Thyroid gland (tissue), 4 donors: ENCODE measurements around the gene STAB1. TPM values are rescaled to one million over a fixed set of nuclear protein-coding genes. Genes with fewer than 3 reads are reported as not detected.

Experiments used
- DNase-seq, 2 donors: peaks; one replicate each; pipeline ENCODE4 v3.0.0-alpha.2; 2019
- H3K27ac ChIP-seq, 3 donors: fragments of 200-600 bp; sonication (generic); 1 replicate in 2 of 3; 2 replicates in 1 of 3; pipeline ENCODE4 v1.5.1; 2016 to 2019; ENCODE audit warnings: mild to moderate bottlenecking in 1 of 3, moderate library complexity in 1 of 3
- H3K27me3 ChIP-seq: fragments of 200-600 bp; sonication (generic); one replicate; pipeline ENCODE4 v1.5.1; 2019
- H3K36me3 ChIP-seq, 2 donors: fragments of 200-600 bp; sonication (generic); one replicate each; pipeline ENCODE4 v1.5.1; 2016 to 2019
- H3K4me1 ChIP-seq, 2 donors: fragments of 200-600 bp; sonication (generic); one replicate each; pipeline ENCODE4 v1.5.1; 2017 to 2019
- H3K4me3 ChIP-seq, 3 donors: fragments of 200-600 bp; sonication (generic); replicated peaks in 1 of 3; 1 replicate in 2 of 3; 2 replicates in 1 of 3; pipeline ENCODE4 v1.5.1; 2016; ENCODE audit warnings: mild to moderate bottlenecking in 1 of 3
- H3K9me3 ChIP-seq: fragments of 200-600 bp; sonication (generic); one replicate; pipeline ENCODE4 v1.5.1; 2017
- POLR2A ChIP-seq, 2 donors: fragments of 450-650 bp; IDR thresholded peaks; one replicate each; pipeline ENCODE4 v1.6.1; 2017; ENCODE audit warnings: antibody characterized with exemption in 2 of 2, mild to moderate bottlenecking in 2 of 2, moderate library complexity in 1 of 2
- WGBS, 2 donors: methylation state at CpG; one replicate each; pipeline ENCODE4 v1.1.5; 2017; 5-methylcytosine and 5-hydroxymethylcytosine counted together
- intact Hi-C: fragments of 100-400 bp; cut with DNase I; formaldehyde crosslinking; loops from one replicate; pipeline ENCODE4 v1.15.1; 2023
- total RNA-seq, 4 donors: library from RNA; depleted of rRNA; stranded (reverse); fragments of >200 nt; gene quantifications; one replicate each; pipeline ENCODE4 v1.2.3, GENCODE V29; 2016
- TF ChIP-seq, protein P1 (sequence below), 6 experiments: fragments of 200-600 bp in 3 of 6; fragments of 450-650 bp in 3 of 6; sonication (generic) in 3 of 6; IDR thresholded peaks; one replicate each; pipeline ENCODE4 v1.5.1; 2016 to 2019; ENCODE audit warnings: antibody characterized with exemption in 6 of 6, mild to moderate bottlenecking in 2 of 6, inconsistent platforms in 1 of 6, moderate library complexity in 1 of 6

The STAB1 gene
- total RNA-seq, 4 donors from 2014 or later, result 31.8 to 100 (median 67.4) TPM

DNA sequence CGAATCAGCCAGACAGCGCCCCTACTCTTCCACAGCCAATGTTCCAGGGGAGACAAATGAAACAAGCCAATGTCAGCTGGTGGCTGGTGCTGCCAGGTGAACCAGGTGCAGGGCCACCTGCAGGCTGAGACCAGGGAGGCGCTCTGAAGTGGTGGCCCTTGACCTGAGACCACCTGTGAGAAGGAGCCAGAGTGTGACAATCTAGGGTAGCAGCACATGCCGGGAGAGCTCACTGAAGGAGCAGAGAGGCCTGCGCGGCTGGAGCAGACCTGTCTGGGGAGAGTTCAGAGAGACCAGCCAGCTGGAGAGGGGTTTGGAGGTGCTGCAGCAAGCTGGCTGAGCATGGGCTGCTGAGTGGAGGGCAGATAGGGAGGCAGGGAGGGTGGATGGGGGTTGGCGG is 693 bp upstream of the STAB1 start:
- intact Hi-C loops, result no loop called here
- WGBS, 2 donors, result 59 to 71% methylated on average over 7 of the region's 7 CpGs
- no peaks in the 10 kb centered on the region for H3K9me3 ChIP-seq
- H3K4me3 ChIP-seq, result no peak overlapping the region
- TF ChIP-seq, protein P1, sequence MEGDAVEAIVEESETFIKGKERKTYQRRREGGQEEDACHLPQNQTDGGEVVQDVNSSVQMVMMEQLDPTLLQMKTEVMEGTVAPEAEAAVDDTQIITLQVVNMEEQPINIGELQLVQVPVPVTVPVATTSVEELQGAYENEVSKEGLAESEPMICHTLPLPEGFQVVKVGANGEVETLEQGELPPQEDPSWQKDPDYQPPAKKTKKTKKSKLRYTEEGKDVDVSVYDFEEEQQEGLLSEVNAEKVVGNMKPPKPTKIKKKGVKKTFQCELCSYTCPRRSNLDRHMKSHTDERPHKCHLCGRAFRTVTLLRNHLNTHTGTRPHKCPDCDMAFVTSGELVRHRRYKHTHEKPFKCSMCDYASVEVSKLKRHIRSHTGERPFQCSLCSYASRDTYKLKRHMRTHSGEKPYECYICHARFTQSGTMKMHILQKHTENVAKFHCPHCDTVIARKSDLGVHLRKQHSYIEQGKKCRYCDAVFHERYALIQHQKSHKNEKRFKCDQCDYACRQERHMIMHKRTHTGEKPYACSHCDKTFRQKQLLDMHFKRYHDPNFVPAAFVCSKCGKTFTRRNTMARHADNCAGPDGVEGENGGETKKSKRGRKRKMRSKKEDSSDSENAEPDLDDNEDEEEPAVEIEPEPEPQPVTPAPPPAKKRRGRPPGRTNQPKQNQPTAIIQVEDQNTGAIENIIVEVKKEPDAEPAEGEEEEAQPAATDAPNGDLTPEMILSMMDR (IDR thresholded peaks at IDR 0.05), result no peak
- TF ChIP-seq POLR2A (IDR thresholded peaks at IDR 0.05), result no peak
- H3K36me3 ChIP-seq, result peaks cover 28 to 29% of the 10 kb centered on the region in 2 donors
- DNase-seq, result peak; percentile 25 to 53
- peak overlapping the region in 2 of 3 donors; percentile 17 for H3K27ac ChIP-seq
- H3K27me3 ChIP-seq, result no peaks in the 10 kb centered on the region
- peaks cover 6 to 40% of the 10 kb centered on the region in 2 donors for H3K4me1 ChIP-seq

DNA sequence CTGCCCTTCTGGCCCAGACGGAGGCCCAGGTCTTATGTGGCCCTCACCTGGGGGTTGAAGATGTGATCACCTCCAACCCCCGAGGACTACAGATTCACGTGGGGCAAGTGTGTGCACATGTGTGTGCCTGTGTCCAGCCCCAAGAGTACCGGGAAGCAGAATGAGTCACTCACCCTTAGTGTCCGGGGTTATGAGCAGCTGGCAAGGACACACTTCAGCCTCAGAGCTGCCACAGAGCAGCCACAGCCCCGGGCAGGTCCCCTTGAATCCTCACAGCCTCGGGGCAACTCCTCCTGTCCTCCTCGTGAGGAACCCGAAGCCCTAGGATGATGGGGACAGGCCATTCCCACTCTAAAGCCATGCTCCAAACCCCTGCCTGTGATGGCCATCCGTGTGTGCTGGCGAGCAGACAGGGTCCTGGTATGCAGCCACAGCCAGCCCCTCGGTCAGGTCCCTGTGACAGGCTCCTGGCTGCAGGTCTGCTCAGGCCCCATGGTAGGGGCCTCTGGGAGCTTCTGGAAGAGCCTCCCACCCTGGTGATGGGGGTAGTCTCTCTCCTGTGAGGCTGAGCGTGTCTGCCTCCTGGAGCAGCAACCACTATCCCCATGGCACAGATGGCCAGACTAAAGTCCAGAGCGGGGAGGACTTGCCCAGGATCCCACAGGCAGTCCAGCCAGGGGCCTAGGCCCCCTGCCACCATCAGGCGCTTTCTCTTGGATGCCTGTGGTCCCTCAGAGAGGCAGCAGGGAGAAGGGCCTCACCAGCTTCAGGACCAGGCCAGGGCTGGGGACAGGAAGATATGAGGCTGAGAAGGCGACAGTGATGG is 852 bp downstream of the STAB1 start:
- peaks cover 13 to 15% of the 10 kb centered on the region in 2 donors for H3K36me3 ChIP-seq
- H3K4me1 ChIP-seq, result peaks cover 3 to 29% of the 10 kb centered on the region in 2 donors
- no peak for DNase-seq
- H3K27me3 ChIP-seq, result no peaks in the 10 kb centered on the region
- intact Hi-C loops, result no loop called here
- peak overlapping the region in 1 of 3 donors; percentile 39 for H3K27ac ChIP-seq
- H3K9me3 ChIP-seq, result no peaks in the 10 kb centered on the region
- WGBS, 2 donors, result 70 to 74% methylated on average over 9 to 15 of the region's 16 CpGs
- peak overlapping the region in 1 of 3 donors; percentile 5 for H3K4me3 ChIP-seq
- no peak for TF ChIP-seq POLR2A (IDR thresholded peaks at IDR 0.05)
- TF ChIP-seq, protein P1 (IDR thresholded peaks at IDR 0.05), result no peak

DNA sequence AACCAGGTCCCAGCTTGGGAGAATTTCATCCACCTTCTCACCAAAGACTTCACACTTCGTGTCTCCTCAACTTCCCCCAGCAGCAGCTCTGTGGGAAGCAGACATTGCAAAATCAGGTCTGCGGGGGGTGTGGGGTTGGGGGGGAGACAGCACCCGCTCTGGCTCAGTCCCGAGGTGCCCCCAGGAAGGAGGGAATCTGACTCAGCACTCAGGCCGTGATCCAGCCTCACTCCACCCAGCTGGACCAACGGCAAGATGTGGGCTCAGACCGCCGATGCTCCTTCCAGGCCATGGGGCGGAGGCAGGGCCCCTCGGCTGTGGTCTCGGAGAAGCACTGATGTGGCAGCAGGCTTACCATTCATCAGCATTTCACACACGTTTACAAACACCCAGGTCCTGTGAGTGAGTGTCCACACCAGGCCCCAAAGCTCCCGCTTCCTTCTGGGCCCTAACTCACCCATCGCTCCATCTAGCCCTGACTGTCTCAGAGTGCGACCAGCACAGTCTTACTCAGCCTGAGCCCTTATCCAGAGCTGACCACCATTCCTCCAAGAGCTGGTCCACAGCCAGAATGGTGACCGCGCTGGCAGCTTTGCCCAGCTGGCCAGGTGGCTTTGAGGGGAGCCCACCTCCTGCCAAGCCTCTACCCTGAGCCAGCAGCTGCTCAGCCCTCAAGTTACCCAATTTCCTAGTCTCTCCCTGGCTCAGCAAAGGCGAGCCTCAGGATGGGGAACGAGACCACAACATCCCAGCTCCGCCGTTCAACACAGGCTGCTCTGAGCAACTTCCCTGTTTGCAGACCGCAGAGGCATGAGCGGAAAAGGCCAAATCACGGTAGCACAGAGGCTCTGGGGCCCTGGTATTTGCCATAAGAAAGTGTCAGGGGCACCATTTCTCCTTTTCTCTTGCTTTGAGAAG is 3.3 kb downstream of the STAB1 start:
- Histone ChIP-seq H3K27ac (no peak overlapping the region), H3K27me3 (no peaks in the 10 kb centered on the region), H3K4me3 (no peak overlapping the region), H3K4me1 (peaks cover 3 to 12% of the 10 kb centered on the region in 2 donors), H3K36me3 (no peaks in the 10 kb centered on the region), H3K9me3 (no peaks in the 10 kb centered on the region)
- intact Hi-C loops, result no loop called here
- no peak for DNase-seq
- no peak for TF ChIP-seq POLR2A (IDR thresholded peaks at IDR 0.05)
- TF ChIP-seq, protein P1 (IDR thresholded peaks at IDR 0.05), result no peak
- 76 to 82% methylated on average over 14 to 21 of the region's 24 CpGs for WGBS, 2 donors

DNA sequence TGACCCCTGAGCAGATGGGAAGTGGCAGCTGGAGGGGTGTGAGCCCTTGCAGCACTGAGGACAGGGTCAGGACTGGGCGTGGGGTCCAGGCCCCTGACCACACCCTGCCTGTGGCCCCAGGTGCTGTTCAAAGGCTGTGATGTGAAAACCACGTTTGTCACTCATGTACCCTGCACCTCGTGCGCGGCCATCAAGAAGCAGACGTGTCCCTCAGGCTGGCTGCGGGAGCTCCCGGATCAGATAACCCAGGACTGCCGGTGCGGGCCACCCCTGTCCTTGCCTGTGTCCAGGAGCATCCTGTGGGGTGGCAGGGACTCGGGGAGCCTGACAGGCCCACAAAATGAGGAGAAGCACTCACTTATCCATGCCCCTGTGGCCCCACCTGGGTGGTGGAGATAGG is 5.9 kb downstream of the STAB1 start:
- Histone ChIP-seq H3K27me3 (no peaks in the 10 kb centered on the region), H3K9me3 (no peaks in the 10 kb centered on the region), H3K27ac (no peak overlapping the region), H3K4me3 (no peak overlapping the region), H3K36me3 (no peaks in the 10 kb centered on the region), H3K4me1 (no peaks in the 10 kb centered on the region)
- TF ChIP-seq, protein P1 (IDR thresholded peaks at IDR 0.05), result no peak
- no peak for TF ChIP-seq POLR2A (IDR thresholded peaks at IDR 0.05)
- no peak for DNase-seq
- intact Hi-C loops, result no loop called here
- WGBS, 2 donors, result 88 to 89% methylated on average over 9 to 10 of the region's 11 CpGs
